Glutamatergic neuron (in vitro differentiated cells): ENCODE results near the gene NRG3. TPM values are rescaled to one million over a fixed set of nuclear protein-coding genes. Genes with fewer than 3 reads are reported as not detected.

ENCODE experiments used
- DNase-seq: peaks from one replicate; pipeline ENCODE4 v3.0.0; 2022
- H3K27ac Mint-ChIP-seq: one replicate; pipeline ENCODE4 v1.8.0; 2020; ENCODE audit warnings: mild to moderate bottlenecking, mixed read lengths, inconsistent platforms; ENCODE audit not compliant: unreplicated experiment
- H3K27me3 Mint-ChIP-seq: one replicate; pipeline ENCODE4 v1.8.0; 2020; ENCODE audit warnings: mild to moderate bottlenecking, moderate library complexity, mixed read lengths, inconsistent platforms; ENCODE audit not compliant: unreplicated experiment
- H3K36me3 Mint-ChIP-seq: one replicate; pipeline ENCODE4 v1.8.0; 2020; ENCODE audit warnings: mild to moderate bottlenecking, mixed read lengths, inconsistent platforms; ENCODE audit not compliant: unreplicated experiment
- H3K4me1 Mint-ChIP-seq: one replicate; pipeline ENCODE4 v1.8.0; 2020; ENCODE audit warnings: mild to moderate bottlenecking, low read depth, mixed read lengths, inconsistent platforms; ENCODE audit not compliant: unreplicated experiment
- H3K4me3 Mint-ChIP-seq: one replicate; pipeline ENCODE4 v1.8.0; 2020; ENCODE audit warnings: mild to moderate bottlenecking, mixed read lengths, inconsistent platforms; ENCODE audit not compliant: unreplicated experiment
- H3K9me3 Mint-ChIP-seq: one replicate; pipeline ENCODE4 v1.8.0; 2020; ENCODE audit warnings: mild to moderate bottlenecking, moderate library complexity, mixed read lengths, inconsistent platforms; ENCODE audit not compliant: unreplicated experiment
- CTCF ChIP-seq: fragments of 200-600 bp; sonication (generic); IDR thresholded peaks from one replicate; pipeline ENCODE4 v1.5.0; 2021; ENCODE audit not compliant: partially characterized antibody, unreplicated experiment
- total RNA-seq: library from RNA; stranded (reverse); fragmentation: NEBNext Ultra II Directional; extraction: Animal tissue kit (Norgen Biotek cat#: 25700); gene quantifications from one replicate; pipeline ENCODE4 v1.2.1, GENCODE V29; 2021; ENCODE audit not compliant: unreplicated experiment

Gene NRG3
- total RNA-seq, 1 donor from 2014 or later, result 3.2 TPM

DNA sequence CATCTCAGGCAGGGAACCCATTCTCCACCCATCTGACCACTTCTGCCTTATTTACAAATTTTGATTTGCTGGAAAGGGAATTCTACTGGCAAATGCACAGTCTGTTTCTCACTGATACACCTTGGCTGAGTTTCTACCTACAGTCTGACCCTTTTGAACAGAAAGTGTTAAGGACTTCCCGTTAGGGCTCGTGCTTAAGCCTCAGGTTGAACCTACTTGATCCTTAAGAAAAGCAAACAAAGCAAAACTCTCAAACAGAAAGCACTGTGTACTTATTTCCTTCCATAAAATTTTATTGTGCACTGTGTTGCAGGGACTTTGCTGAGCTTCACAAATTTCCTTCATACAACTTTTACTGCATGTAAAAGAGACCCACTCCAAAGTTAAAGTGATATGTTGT lies 367.8 kb downstream of the NRG3 start:
- Mint-ChIP-seq H3K27ac (no peak overlapping the region), H3K9me3 (peaks cover 2% of the 10 kb centered on the region), H3K36me3 (peaks cover 6% of the 10 kb centered on the region), H3K4me3 (no peak overlapping the region), H3K27me3 (peaks cover 3% of the 10 kb centered on the region), H3K4me1 (peaks cover 14% of the 10 kb centered on the region)
- TF ChIP-seq CTCF, result no peak
- no peak for DNase-seq

- H3K4me3 Mint-ChIP-seq, result no peak overlapping the region
- peaks cover 3% of the 10 kb centered on the region for H3K27me3 Mint-ChIP-seq
- peaks cover 6% of the 10 kb centered on the region for H3K36me3 Mint-ChIP-seq
- no peak for TF ChIP-seq CTCF
- no peak overlapping the region for H3K27ac Mint-ChIP-seq
- H3K4me1 Mint-ChIP-seq, result peaks cover 17% of the 10 kb centered on the region
- DNase-seq, result no peak
- H3K9me3 Mint-ChIP-seq, result peaks cover 2% of the 10 kb centered on the region
Measured at GRCh38 chr10:82245157-82245556, 370.2 kb downstream of the NRG3 start.

DNA sequence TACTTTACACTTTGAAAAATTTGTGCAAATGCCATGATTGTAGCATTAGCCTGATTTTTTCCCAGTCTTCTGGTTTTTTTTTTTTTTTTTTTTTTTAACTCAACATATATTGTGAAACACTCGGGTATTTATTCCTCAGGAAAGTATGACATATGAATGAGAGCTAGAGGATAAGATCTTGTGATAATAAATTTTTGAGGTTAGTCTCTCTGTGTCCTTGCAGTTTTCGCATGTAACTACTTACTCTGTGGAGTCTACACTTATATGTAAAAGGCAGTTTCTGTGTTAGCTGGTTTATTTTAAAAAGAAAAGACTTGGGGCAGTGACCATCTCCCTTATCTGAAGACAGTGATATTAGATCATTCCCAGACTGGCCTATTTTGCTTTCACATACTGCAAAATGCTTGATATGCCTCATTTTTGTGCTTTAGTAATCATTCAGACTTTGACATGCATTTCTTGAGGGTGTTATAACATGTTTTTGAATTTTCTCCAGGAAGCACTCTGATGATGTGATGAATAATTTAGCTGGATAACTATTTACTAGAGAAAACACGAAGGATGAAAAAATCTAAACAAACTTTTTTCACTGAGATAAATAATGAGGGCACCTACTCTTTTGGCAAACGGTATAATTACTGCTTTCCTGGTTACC lies 371.0 kb downstream of the NRG3 start:
- H3K27ac Mint-ChIP-seq, result no peak overlapping the region
- H3K27me3 Mint-ChIP-seq, result peaks cover 3% of the 10 kb centered on the region
- H3K4me1 Mint-ChIP-seq, result peaks cover 16% of the 10 kb centered on the region
- H3K4me3 Mint-ChIP-seq, result no peak overlapping the region
- peaks cover 2% of the 10 kb centered on the region for H3K9me3 Mint-ChIP-seq
- TF ChIP-seq CTCF, result no peak
- DNase-seq, result no peak
- peaks cover 6% of the 10 kb centered on the region for H3K36me3 Mint-ChIP-seq

- Mint-ChIP-seq H3K36me3 (no peaks in the 10 kb centered on the region), H3K4me3 (no peak overlapping the region), H3K27ac (no peak overlapping the region), H3K4me1 (peaks cover 9% of the 10 kb centered on the region), H3K27me3 (no peaks in the 10 kb centered on the region), H3K9me3 (no peaks in the 10 kb centered on the region)
- DNase-seq, result no peak
- TF ChIP-seq CTCF, result no peak
Measured at GRCh38 chr10:82249141-82249540, 374.1 kb downstream of the NRG3 start.

- Mint-ChIP-seq H3K4me1 (peaks cover 3% of the 10 kb centered on the region), H3K4me3 (no peak overlapping the region), H3K27ac (no peak overlapping the region), H3K36me3 (no peaks in the 10 kb centered on the region), H3K9me3 (no peaks in the 10 kb centered on the region), H3K27me3 (no peaks in the 10 kb centered on the region)
- TF ChIP-seq CTCF, result no peak
- no peak for DNase-seq
Measured at GRCh38 chr10:82251222-82251906, 376.4 kb downstream of the NRG3 start.
